ENCODE measurements around the gene LPXN. TPM values are rescaled to one million over a fixed set of nuclear protein-coding genes. Genes with fewer than 3 reads are reported as not detected.
A peak's percentile ranks its signal among the peaks of the same experiment; 100 is the strongest.
"Not testable (repeated sequence)": the region's sequence is repeated elsewhere in the genome, so short reads cannot be mapped to it uniquely, and the experiment has no call there.

LPXN gene
- total RNA-seq, 2 donors from 2014 or later: 2.8 to 5.5 TPM

DNA sequence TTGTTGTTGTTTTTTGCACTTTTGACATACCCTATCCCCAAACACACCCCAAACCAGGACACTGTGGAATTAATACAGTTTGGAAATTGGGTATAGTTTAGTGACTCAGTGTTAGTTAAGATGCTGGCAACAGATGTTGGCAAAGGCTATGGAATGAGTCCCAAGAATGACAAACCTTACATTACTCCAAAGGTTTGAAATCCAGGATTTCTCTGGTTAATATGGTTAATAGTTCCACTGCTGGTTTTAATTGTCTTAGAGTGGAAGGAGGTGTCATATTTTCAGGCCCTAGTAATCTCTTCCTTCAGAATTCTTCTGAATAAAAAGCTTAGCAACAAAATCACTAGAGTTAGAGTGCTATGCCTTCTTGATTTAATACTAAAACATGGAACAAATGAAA lies 775 bp downstream of the LPXN start:
- Histone ChIP-seq H3K27me3 (no peaks in the 10 kb centered on the region), H3K9me3 (no peaks in the 10 kb centered on the region), H3K36me3 (peaks cover under 1% of the 10 kb centered on the region), H3K27ac (peak overlapping the region in 1 of 2 donors; percentile 32), H3K4me1 (peaks cover 0 to 34% of the 10 kb centered on the region in 2 donors), H3K4me3 (no peak overlapping the region)
- TF ChIP-seq, protein P1, sequence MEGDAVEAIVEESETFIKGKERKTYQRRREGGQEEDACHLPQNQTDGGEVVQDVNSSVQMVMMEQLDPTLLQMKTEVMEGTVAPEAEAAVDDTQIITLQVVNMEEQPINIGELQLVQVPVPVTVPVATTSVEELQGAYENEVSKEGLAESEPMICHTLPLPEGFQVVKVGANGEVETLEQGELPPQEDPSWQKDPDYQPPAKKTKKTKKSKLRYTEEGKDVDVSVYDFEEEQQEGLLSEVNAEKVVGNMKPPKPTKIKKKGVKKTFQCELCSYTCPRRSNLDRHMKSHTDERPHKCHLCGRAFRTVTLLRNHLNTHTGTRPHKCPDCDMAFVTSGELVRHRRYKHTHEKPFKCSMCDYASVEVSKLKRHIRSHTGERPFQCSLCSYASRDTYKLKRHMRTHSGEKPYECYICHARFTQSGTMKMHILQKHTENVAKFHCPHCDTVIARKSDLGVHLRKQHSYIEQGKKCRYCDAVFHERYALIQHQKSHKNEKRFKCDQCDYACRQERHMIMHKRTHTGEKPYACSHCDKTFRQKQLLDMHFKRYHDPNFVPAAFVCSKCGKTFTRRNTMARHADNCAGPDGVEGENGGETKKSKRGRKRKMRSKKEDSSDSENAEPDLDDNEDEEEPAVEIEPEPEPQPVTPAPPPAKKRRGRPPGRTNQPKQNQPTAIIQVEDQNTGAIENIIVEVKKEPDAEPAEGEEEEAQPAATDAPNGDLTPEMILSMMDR (IDR thresholded peaks at IDR 0.05): no peak
- DNase-seq (ENCODE audit: low spot score): no peak

GRCh38 chr11:58573451-58574104 lies 2.1 kb downstream of the LPXN start:
- DNase-seq (ENCODE audit: low spot score): peak; percentile 76
- TF ChIP-seq, protein P1 (IDR thresholded peaks at IDR 0.05): no peak
- Histone ChIP-seq H3K9me3 (no peaks in the 10 kb centered on the region), H3K36me3 (peaks cover 9% of the 10 kb centered on the region), H3K27me3 (no peaks in the 10 kb centered on the region), H3K4me1 (peaks cover 0 to 34% of the 10 kb centered on the region in 2 donors), H3K4me3 (no peak overlapping the region), H3K27ac (peak overlapping the region; percentile 20 to 36)

- Histone ChIP-seq H3K4me1 (peaks cover 0 to 34% of the 10 kb centered on the region in 2 donors), H3K27ac (peak overlapping the region; percentile 20 to 36)
- not testable (repeated sequence) for DNase-seq (ENCODE audit: low spot score); H3K9me3 ChIP-seq; H3K4me3 ChIP-seq; H3K27me3 ChIP-seq; H3K36me3 ChIP-seq
Observed at GRCh38 chr11:58572906-58573305, 2.8 kb downstream of the LPXN start.

GRCh38 chr11:58567889-58568512 lies 7.7 kb downstream of the LPXN start:
- no peak for DNase-seq (ENCODE audit: low spot score)
- Histone ChIP-seq H3K36me3 (peaks cover 28% of the 10 kb centered on the region), H3K27ac (no peak overlapping the region)

DNA sequence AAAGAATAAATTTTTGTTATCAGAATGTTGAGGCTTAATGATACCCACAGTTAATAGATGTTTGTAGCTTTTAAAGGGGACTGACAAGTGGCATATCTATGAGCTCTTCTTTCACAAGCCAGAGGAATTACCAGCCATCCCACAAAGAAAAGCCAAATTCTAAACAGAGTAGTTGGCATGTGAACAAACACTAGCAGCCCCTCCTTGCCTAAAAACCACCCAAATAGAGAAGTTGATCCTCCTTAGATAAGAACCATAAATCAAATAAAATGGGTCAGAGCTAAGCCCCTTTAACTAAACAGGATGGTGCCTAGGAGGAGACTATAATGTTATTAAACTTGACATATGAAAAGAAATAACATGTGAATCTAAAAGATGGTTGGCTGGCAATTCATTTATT lies 11.4 kb downstream of the LPXN start:
- H3K4me3 ChIP-seq: no peak overlapping the region
- no peaks in the 10 kb centered on the region for H3K27me3 ChIP-seq
- TF ChIP-seq, protein P1 (IDR thresholded peaks at IDR 0.05): no peak
- no peak overlapping the region for H3K27ac ChIP-seq
- H3K36me3 ChIP-seq: peaks cover 28% of the 10 kb centered on the region
- no peaks in the 10 kb centered on the region for H3K9me3 ChIP-seq
- H3K4me1 ChIP-seq: no peaks in the 10 kb centered on the region
- no peak for DNase-seq (ENCODE audit: low spot score)

More at GRCh38 chr11:58567889-58568512, 7.7 kb downstream of the LPXN start:
- Histone ChIP-seq H3K9me3 (no peaks in the 10 kb centered on the region), H3K4me1 (no peaks in the 10 kb centered on the region), H3K4me3 (no peak overlapping the region), H3K27me3 (no peaks in the 10 kb centered on the region)
- TF ChIP-seq, protein P1 (IDR thresholded peaks at IDR 0.05): peak; percentile 57 to 81

DNA sequence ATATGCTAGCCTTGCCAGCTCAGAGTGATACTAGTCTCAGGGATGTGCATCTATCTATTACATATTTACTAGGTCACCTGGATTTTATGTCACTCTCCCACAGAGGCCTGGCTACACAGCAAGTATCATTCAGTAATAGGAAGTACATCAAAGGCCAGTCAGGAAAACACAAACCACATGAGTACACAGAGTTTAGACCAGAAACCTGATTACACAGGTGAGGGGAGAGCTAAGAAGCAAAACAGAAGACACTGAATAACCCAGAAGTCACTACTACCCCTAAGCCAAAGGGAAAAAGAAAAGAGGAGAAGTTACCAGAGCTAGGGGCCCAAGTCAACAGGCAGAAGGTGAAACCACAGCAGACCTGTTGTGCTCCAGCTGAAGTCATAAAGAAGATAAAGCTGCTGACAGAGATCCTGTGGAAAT lies 13.3 kb downstream of the LPXN start:
- H3K36me3 ChIP-seq: peaks cover 26% of the 10 kb centered on the region
- H3K27ac ChIP-seq: no peak overlapping the region
- no peaks in the 10 kb centered on the region for H3K27me3 ChIP-seq
- TF ChIP-seq, protein P1 (IDR thresholded peaks at IDR 0.05): no peak
- DNase-seq (ENCODE audit: low spot score): no peak
- no peaks in the 10 kb centered on the region for H3K4me1 ChIP-seq
- H3K4me3 ChIP-seq: no peak overlapping the region
- H3K9me3 ChIP-seq: no peaks in the 10 kb centered on the region
